HCT116 (cell line): Measurements from ENCODE around the gene MAGI3. TPM values are rescaled to one million over a fixed set of nuclear protein-coding genes. Genes with fewer than 3 reads are reported as not detected.

Source experiments
- ATAC-seq: fragments of 200-7000 bp; cut with Tn5 transposase; 2 replicates; pipeline ENCODE4 v1.9.1; 2020; ENCODE audit warnings: mild to moderate bottlenecking, moderate library complexity
- BruUV-seq: library from RNA; stranded (reverse); fragments of 400-500 nt; replicated peaks from 2 replicates; lab custom pipeline; 2021; lab: Mats Ljungman, UMichigan
- CTCF ChIA-PET: fragments of 300-600 bp; sonication (Branson Sonifier 250); formaldehyde crosslinking; loops from one replicate; lab custom pipeline; 2021; ENCODE audit warnings: antibody characterized with exemption; lab: Charles Lee
- POLR2A ChIA-PET: fragments of 300-600, 350-600 bp; sonication (Branson Sonifier 250); formaldehyde crosslinking; loops from one replicate; lab custom pipeline; 2021; ENCODE audit warnings: antibody characterized with exemption; lab: Charles Lee
- RAD21 ChIA-PET, 2 experiments: fragments of 300-600 bp; sonication (Branson Sonifier 250); formaldehyde crosslinking; loops; one replicate each; lab custom pipeline; 2023; ENCODE audit warnings: low total read pairs in 2 of 2; ENCODE audit not compliant: uncharacterized antibody in 2 of 2, unreplicated experiment in 2 of 2, low non-redundant PET in 1 of 2; lab: Charles Lee
- DNase-seq: peaks from one replicate; pipeline ENCODE4 v3.0.0-alpha.2; 2010; ENCODE audit warnings: low read depth, low spot score
- H2AFZ ChIP-seq: fragments of 200-600 bp; shearing (Covaris generic), sonication (generic); 2 replicates; pipeline ENCODE4 v1.6.1; 2017; ENCODE audit warnings: low read depth, mixed run types, mixed read lengths, antibody characterized with exemption, low read length; ENCODE audit not compliant: poor library complexity, severe bottlenecking
- H3K27ac ChIP-seq: 2 replicates; pipeline ENCODE4 v1.5.1; 2012; ENCODE audit warnings: low read depth, low read length
- H3K27me3 ChIP-seq: fragments of 200-600 bp; sonication (generic); 2 replicates; pipeline ENCODE4 v1.6.1; 2016; ENCODE audit warnings: mixed run types, low read length, mixed read lengths; ENCODE audit not compliant: insufficient read depth
- H3K36me3 ChIP-seq, 2 experiments: fragments of 200-500 bp in 1 of 2; fragments of 200-600 bp in 1 of 2; sonication (Bioruptor generic) in 1 of 2; sonication (generic) in 1 of 2; 2 replicates each; pipeline versions ENCODE4 v1.5.1 to v1.6.1; 2014 to 2016; ENCODE audit warnings: low read length in 2 of 2, inconsistent platforms in 1 of 2, mixed read lengths in 1 of 2, mixed run types in 1 of 2; ENCODE audit not compliant: insufficient read depth in 2 of 2, control insufficient read depth in 1 of 2
- H3K4me1 ChIP-seq, 2 experiments: fragments of 200-600 bp in 1 of 2; sonication (generic) in 1 of 2; 2 replicates each; pipeline versions ENCODE4 v1.5.1 to v1.6.1; 2012 to 2017; ENCODE audit warnings: low read length in 2 of 2, inconsistent platforms in 1 of 2, mild to moderate bottlenecking in 1 of 2, mixed read lengths in 1 of 2, mixed run types in 1 of 2, moderate library complexity in 1 of 2; ENCODE audit not compliant: insufficient read depth in 2 of 2, control insufficient read depth in 1 of 2
- H3K4me2 ChIP-seq: fragments of 200-600 bp; sonication (generic); 2 replicates; pipeline ENCODE4 v1.6.1; 2017; ENCODE audit warnings: mixed run types, low read length, mixed read lengths
- H3K4me3 ChIP-seq, 2 experiments: fragments of 200-600 bp in 1 of 2; sonication (generic) in 1 of 2; replicated peaks in 1 of 2; 2 replicates each; pipeline ENCODE4 v1.5.1; 2011 to 2016; ENCODE audit warnings: low read length in 2 of 2, control low read depth in 1 of 2, low read depth in 1 of 2, mild to moderate bottlenecking in 1 of 2, mixed read lengths in 1 of 2, mixed run types in 1 of 2
- H3K79me2 ChIP-seq: fragments of 200-600 bp; sonication (generic); 2 replicates; pipeline ENCODE4 v1.6.1; 2017; ENCODE audit warnings: mild to moderate bottlenecking, mixed run types, low read length, moderate library complexity, mixed read lengths; ENCODE audit not compliant: insufficient read depth
- H3K9ac ChIP-seq: fragments of 200-600 bp; sonication (generic); 2 replicates; pipeline ENCODE4 v1.6.1; 2016; ENCODE audit warnings: low read length, mixed read lengths
- H3K9me2 ChIP-seq: fragments of 200-600 bp; sonication (generic), shearing (Covaris generic); 2 replicates; pipeline ENCODE4 v1.6.1; 2017; ENCODE audit warnings: mixed run types, mild to moderate bottlenecking, moderate library complexity; ENCODE audit not compliant: insufficient read depth
- H3K9me3 ChIP-seq, 2 experiments: fragments of 200-500 bp in 1 of 2; fragments of 200-600 bp in 1 of 2; sonication (Bioruptor generic) in 1 of 2; sonication (generic) in 1 of 2; 2 replicates each; pipeline ENCODE4 v1.6.1; 2014 to 2017; ENCODE audit warnings: low read length in 2 of 2, mixed read lengths in 2 of 2, inconsistent platforms in 1 of 2, low read depth in 1 of 2, mild to moderate bottlenecking in 1 of 2, mixed run types in 1 of 2, moderate library complexity in 1 of 2; ENCODE audit not compliant: control insufficient read depth in 1 of 2, insufficient read depth in 1 of 2
- H4K20me1 ChIP-seq: fragments of 200-600 bp; sonication (generic), shearing (Covaris generic); 2 replicates; pipeline ENCODE4 v1.6.1; 2017; ENCODE audit warnings: mixed run types, mild to moderate bottlenecking, moderate library complexity; ENCODE audit not compliant: insufficient read depth
- ATF3 ChIP-seq: IDR thresholded peaks from 2 replicates; pipeline ENCODE4 v1.6.1; 2012
- CEBPB ChIP-seq: IDR thresholded peaks from 2 replicates; pipeline ENCODE4 v1.6.1; 2012; ENCODE audit warnings: low read depth
- EGR1 ChIP-seq: IDR thresholded peaks from 2 replicates; pipeline ENCODE4 v1.6.1; 2012; ENCODE audit warnings: low read depth
- ELF1 ChIP-seq: IDR thresholded peaks from 2 replicates; pipeline ENCODE4 v1.6.1; 2012; ENCODE audit warnings: low read depth, borderline replicate concordance
- EZH2 ChIP-seq: fragments of 200-600 bp; sonication (generic); IDR thresholded peaks from 2 replicates; pipeline ENCODE4 v1.6.1; 2017; ENCODE audit warnings: antibody characterized with exemption, mixed run types
- EZH2phosphoT487 ChIP-seq: fragments of 200-600 bp; IDR thresholded peaks from 2 replicates; pipeline ENCODE4 v1.6.1; 2018; ENCODE audit warnings: antibody characterized with exemption, borderline replicate concordance
- FOSL1 ChIP-seq: IDR thresholded peaks from 2 replicates; pipeline ENCODE4 v1.6.1; 2012; ENCODE audit warnings: low read depth
- JUND ChIP-seq: IDR thresholded peaks from 2 replicates; pipeline ENCODE4 v1.6.1; 2012
- POLR2A ChIP-seq: IDR thresholded peaks from 2 replicates; pipeline ENCODE4 v1.7.0; 2011; ENCODE audit warnings: borderline replicate concordance; ENCODE audit not compliant: insufficient read depth, insufficient read length; ENCODE audit errors: extremely low read depth
- POLR2AphosphoS5 ChIP-seq: IDR thresholded peaks from 2 replicates; pipeline ENCODE4 v1.6.1; 2011; ENCODE audit warnings: mild to moderate bottlenecking, low read depth, low read length, moderate library complexity
- RAD21 ChIP-seq: IDR thresholded peaks from 2 replicates; pipeline ENCODE4 v1.6.1; 2012; ENCODE audit warnings: low read depth, mild to moderate bottlenecking
- SIN3A ChIP-seq: IDR thresholded peaks from 2 replicates; pipeline ENCODE4 v1.6.1; 2012; ENCODE audit warnings: low read depth
- SP1 ChIP-seq: IDR thresholded peaks from 2 replicates; pipeline ENCODE4 v1.6.1; 2012; ENCODE audit warnings: low read depth
- TCF7L2 ChIP-seq: IDR thresholded peaks from 2 replicates; pipeline ENCODE4 v1.7.0; 2011; ENCODE audit warnings: borderline replicate concordance, inconsistent platforms; ENCODE audit not compliant: insufficient read depth, insufficient read length; ENCODE audit errors: extremely low read depth
- ZBTB33 ChIP-seq: IDR thresholded peaks from 2 replicates; pipeline ENCODE4 v1.6.1; 2011; ENCODE audit warnings: mild to moderate bottlenecking, low read length, moderate library complexity; ENCODE audit not compliant: insufficient replicate concordance; ENCODE audit errors: extremely low read depth
- ZFX ChIP-seq: fragments of 450-650 bp; IDR thresholded peaks from 2 replicates; pipeline ENCODE4 v1.6.1; 2017
- ZNF274 ChIP-seq: fragments of 200-500 bp; sonication (Bioruptor generic); IDR thresholded peaks from 2 replicates; pipeline ENCODE4 v1.6.1; 2014; ENCODE audit warnings: mild to moderate bottlenecking, low read depth, low read length, inconsistent platforms
- intact Hi-C: fragments of 100-400 bp; cut with micrococcal nuclease; formaldehyde crosslinking; loops from 2 replicates; pipeline ENCODE4 v1.10.0; 2022
- total RNA-seq: library from RNA; stranded (reverse); gene quantifications from one replicate; pipeline ENCODE4 v1.2.1, GENCODE V29; 2021; ENCODE audit not compliant: unreplicated experiment

Gene MAGI3
- total RNA-seq, 1 experiment from 2014 or later, result 11.8 TPM

DNA sequence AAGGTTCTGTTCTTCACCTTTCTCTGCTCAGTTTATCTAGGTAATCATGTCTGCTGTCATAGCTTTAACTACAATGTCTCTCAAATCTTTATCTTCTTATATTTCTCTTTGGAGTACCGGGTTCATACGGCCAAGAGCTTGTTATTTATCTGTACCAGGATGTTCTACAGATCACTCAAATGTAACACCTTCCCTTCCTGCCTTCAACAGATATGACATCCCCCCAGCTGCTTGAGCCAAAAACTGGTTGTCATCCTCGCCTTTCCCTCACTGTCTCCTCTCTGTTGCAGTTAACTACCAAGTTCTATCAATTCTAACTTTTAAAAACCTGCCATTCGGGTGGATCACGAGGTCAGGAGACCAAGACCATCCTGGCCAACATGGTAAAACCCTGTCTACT, 220.1 kb downstream of the MAGI3 start:
- Histone ChIP-seq H3K27me3 (no peaks in the 10 kb centered on the region), H3K9me3 (no peaks in the 10 kb centered on the region), H4K20me1 (no peaks in the 10 kb centered on the region), H3K9ac (no peak overlapping the region), H3K27ac (no peak overlapping the region), H3K4me2 (no peak overlapping the region), H3K36me3 (no peaks in the 10 kb centered on the region)
- no TSS peak for BruUV-seq
- intact Hi-C loops, result no loop called here
- ChIA-PET RAD21 (no interaction called here), POLR2A (no interaction called here)
- no peak for ATAC-seq
- TF ChIP-seq EZH2phosphoT487, result no peak
- TF ChIP-seq, all 23 proteins: peak for 0
- DNase-seq, result no peak
- Histone ChIP-seq H3K79me2 (no peaks in the 10 kb centered on the region), H2AFZ (no peak overlapping the region), H3K9me2 (no peaks in the 10 kb centered on the region), H3K4me1 (no peaks in the 10 kb centered on the region), H3K4me3 (no peak overlapping the region)
- CTCF ChIA-PET, result no interaction called here

- no peak for TF ChIP-seq ZFX
- TF ChIP-seq POLR2A, result no peak
- no peak for TF ChIP-seq RAD21
- no peak for TF ChIP-seq ELF1
- TF ChIP-seq TCF7L2, result no peak
- TF ChIP-seq FOSL1, result no peak
- no peak for TF ChIP-seq CEBPB
- TF ChIP-seq ATF3, result no peak
- no peak for TF ChIP-seq EZH2phosphoT487
- no peak for TF ChIP-seq SP1
- no peak for TF ChIP-seq SIN3A
- TF ChIP-seq ZBTB33, result no peak
- TF ChIP-seq POLR2AphosphoS5, result no peak
- no peak for TF ChIP-seq ZNF274
- TF ChIP-seq EGR1, result no peak
- no peak for TF ChIP-seq EZH2
- no peak for TF ChIP-seq JUND
- TF ChIP-seq, all 23 proteins: peak for 0
- Histone ChIP-seq H3K4me2 (no peak overlapping the region), H3K9me2 (no peaks in the 10 kb centered on the region), H3K27ac (no peak overlapping the region), H3K4me1 (no peaks in the 10 kb centered on the region), H3K9ac (no peak overlapping the region), H3K9me3 (no peaks in the 10 kb centered on the region), H2AFZ (no peak overlapping the region), H3K79me2 (no peaks in the 10 kb centered on the region), H4K20me1 (no peaks in the 10 kb centered on the region), H3K27me3 (no peaks in the 10 kb centered on the region), H3K36me3 (no peaks in the 10 kb centered on the region), H3K4me3 (no peak overlapping the region)
- ChIA-PET RAD21 (no interaction called here), POLR2A (no interaction called here), CTCF (no interaction called here)
- intact Hi-C loops, result no loop called here
- no peak for DNase-seq
- ATAC-seq, result no peak
- no TSS peak for BruUV-seq
Observed at GRCh38 chr1:113615425-113615824, 225.1 kb downstream of the MAGI3 start.
